ENCODE data around the gene CDC37L1.

Gene CDC37L1

DNA sequence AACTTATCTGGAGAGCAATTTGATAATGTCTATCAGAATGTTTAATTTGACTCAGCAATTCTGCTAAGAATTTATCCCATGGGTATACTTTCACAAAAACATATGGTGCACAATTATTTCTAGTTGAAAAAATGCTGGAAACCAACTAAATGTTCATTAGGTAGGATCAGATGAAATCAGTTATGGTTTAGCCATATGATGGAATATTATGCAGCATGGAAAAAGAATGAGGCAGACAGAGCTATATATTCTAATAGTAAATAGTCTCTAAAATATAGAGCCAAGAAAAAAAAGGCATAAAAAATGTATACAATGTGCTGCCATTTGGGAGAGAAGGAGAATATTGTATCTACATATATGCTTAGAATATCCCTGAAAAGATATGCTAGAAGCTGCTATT is 9.5 kb upstream of the CDC37L1 start:
- no peak for DNase-seq

DNA sequence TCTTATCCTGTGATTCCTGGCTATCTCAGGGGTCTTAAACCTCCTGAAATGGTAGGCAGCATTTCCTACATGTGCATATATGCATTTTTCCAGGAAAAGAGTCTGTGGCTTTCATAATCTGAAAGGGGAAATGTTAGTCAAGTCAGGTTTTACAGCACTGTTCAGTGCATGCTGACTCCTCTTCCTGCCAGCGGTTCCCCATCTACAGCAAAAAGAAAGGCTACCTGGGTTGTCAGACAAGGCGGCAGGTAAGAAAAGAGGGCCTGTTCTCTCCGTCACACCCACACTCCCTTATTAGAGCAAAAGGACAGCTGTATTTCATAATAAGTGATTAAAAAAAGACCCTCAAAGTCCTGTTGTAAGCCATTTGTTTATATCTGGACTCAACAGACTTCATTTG is 8.8 kb upstream of the CDC37L1 start:
- no peak for DNase-seq

DNA sequence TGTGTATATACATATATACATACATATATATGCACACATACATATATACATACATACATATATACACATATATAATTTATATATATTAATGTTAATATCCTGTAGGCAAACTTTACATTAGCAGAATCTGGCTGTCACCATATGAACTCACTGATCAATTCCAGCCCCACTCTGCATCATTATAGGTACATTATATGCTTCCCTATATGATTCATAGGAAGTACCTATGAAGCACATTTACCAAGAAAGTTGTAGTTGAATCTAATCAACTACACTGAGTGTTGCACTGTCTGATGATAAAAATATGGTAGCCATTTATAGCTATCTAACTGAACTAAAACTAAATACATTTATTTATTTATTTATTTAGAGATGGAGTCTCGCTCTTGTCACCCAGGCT is 7.6 kb upstream of the CDC37L1 start:
- no peak for DNase-seq

DNA sequence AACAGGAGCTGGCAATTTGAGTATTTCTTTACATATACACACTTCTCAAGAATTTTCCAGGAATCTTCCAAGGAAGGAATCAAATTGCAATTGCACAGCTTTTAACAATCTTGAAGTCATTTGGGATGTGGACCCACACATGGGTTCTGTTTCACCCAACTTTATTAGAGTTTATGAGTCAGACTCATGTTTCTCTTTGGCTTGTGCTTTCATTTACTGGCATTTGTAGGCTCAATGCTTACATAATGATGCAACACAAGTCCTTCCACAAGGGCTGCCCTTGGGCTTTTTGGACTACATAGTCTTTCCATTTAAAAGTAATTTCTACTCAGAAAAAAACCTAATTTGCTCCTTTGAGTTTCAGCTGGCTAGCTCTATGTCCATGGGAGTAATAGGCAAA is 4.6 kb upstream of the CDC37L1 start:
- no peak for DNase-seq

DNA sequence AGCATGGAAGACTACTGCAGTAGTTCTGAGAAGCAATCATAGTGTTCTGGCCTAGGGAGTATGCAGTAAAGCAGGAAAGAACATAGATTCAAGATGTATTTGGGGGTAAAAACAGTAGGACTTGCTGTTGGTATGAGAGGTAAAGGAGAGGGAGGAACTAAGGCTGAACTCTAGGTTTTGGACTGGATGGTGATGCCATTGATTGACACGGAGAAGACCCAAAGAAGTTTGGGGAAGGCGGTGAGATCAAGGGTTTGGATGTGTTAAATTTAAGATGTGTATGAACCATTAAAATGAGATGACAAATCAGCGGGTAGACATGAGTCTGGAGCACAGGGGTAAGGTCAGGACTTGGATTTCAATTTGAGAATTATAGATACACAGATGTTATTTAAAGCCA is 2.0 kb upstream of the CDC37L1 start:
- DNase-seq = no peak

DNA sequence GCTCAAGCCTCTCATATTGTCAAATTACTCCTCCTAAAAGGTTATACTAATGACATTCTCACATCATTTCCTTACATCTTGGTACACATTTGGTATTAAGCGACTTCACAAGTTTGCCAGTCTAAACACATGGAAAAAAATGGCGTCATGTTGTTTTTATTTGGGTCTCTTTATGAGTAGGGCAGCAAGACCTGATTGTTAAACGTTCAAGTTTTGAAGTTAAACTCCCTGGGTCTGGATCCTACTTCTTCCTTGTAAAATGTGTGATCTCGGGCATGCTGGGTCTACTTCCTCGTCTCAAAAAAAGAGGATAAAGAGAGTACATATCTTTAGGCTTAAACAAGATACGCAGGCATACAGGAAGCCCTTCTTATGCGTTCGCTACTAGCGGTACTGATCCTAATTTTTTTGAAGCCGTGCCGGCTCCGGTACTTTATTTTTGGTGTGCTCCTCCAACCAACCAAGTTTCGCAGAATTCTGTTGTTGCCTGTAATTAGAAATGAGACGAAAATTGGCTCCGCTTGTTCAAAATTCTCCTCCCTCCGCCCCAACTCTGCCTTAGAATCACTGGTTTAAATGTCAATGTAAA is 596 bp upstream of the CDC37L1 start:
- peak; percentile 23 for DNase-seq

DNA sequence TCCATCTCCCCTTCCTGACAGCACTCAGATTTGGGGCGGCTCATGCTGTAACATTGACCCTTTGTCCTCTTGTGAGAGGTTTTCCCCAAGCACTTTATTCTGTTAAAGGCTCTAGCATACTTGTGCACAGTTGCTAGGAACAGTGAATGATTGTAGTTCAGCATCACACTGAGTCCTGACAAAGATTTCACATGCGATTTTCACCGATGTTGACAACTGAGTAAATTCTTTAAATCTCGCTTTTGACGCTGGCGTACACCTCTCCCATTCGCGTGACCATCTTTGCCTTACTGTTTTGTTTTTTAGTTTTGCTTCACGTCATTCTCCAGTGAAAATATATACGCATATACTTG is 780 bp downstream of the CDC37L1 start:
- no peak for DNase-seq

DNA sequence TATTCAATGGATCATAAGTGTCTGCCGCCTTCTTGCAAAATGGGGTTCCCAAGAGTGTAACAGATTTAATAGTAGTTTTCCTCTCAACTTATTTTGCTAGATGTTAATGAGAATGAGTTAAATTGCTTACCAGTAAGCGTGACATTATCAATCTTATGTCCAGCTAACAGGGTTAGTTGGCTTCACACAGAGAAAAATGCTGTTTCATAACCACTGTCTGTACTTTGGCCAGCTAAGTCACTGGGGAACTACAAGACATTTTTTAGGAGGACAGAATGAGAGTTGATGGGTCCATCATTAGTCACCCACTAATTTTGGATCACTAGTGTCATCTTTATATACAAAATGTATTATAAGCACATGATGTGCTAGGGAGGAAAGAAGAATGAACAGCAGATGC is 1.4 kb downstream of the CDC37L1 start:
- DNase-seq = no peak

DNA sequence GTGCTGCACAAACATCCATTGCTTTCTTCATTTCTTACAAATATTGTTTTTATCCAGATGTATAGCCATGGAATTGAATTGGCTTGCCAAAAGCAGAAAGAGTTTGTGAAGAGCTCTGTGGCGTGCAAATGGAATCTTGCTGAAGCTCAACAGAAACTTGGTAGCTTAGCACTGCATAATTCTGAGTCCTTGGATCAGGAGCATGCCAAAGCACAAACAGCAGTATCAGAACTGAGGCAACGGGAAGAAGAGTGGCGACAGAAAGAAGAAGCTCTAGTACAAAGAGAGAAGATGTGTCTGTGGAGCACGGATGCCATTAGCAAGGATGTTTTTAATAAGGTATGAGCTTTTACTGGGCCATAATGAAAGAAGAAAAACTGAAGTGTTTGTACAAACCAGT is 5.5 kb downstream of the CDC37L1 start:
- DNase-seq = no peak

DNA sequence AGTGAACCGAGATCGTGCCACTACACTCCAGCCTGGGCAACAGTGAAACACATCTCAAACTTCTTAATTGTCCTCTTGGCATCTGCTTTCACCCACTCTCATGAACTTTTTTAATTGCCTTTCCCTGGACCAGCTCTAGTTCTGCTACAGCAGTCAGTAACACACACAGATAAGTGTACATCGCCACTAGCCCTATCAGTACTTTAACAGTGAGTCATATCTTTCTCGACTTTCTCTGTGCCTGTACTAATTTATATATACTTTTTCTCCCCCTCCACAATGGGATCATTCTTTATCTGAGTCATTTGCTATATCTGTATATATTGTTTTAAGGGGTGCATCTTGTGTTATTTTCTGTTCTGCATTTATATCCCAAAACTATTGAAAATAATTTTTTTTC is 6.7 kb downstream of the CDC37L1 start:
- no peak for DNase-seq

DNA sequence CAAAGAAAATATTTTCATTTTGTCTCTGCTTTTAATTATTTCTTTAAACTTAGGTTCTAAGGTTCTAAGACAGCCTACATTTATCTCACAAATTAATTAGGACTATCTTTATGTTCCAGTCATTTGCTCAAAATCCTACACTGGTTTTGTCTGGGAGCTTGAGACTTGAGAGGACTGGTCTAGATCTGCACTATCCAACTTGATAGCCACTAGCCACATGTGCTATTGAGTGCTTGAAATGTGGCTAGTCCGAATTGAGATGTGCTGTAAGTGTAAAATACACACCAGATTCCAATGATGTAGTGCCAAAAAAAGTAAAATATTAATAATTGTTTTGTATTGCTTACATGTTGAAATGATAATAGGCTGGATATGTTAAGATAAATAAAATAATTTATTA is 7.2 kb downstream of the CDC37L1 start:
- no peak for DNase-seq

DNA sequence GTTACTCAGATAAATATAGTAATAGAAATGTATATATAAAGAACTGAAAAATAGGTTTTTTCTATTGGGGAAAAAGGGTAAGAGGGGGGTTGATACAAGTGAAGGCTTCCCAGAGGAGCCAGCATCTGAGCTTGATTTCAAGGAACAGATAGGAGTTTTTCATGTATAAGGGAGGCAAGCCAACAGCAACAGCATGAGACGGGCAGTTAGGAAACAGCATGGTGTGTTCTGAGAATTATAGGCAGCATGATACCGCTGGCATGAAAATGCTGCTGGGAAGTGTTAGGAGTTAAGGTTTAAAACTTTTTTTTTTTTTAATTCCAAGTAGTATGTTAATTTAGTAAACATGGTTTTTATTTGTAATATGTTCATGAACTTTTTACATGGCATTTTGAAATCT is 9.7 kb downstream of the CDC37L1 start:
- no peak for DNase-seq

DNA sequence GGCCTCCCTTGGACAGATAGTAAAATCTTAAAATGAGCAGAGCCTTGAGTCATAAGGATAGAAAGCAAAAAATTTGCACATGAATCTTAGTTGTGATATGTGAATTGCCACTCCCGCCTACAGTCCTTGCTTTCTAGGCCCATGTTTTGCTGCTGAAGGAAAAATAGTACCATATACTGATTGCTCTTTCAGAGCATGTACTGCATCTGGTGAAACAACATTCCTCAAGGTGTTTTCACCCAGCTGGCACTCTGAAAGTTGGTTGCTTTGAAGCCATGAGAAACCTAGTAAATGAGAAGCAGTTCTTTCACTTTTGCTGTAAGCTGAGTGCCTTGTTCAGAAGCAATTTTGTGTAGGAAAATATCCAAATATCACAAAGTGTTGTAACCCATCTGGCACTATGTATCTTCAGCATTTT is 10.3 kb downstream of the CDC37L1 start:
- no peak for DNase-seq

DNA sequence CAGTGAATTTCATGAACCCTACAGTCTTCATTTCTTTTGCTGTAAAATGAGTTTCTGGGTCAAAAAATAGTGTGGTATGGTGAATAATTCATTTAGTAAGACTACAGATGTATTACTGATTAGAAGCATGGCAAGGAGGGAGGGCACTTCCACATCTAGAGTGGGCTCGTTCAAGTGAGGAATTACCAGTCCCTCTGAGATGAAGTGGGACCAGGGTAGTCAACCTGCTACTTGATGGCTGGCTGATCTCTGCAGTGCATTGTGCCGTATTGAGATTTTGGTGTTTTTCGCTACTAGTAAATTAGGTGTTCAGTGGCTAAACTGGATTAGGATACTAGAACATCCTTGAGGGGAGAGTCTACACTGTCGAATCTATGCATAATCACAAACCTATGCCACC is 10.8 kb downstream of the CDC37L1 start:
- no peak for DNase-seq

DNA sequence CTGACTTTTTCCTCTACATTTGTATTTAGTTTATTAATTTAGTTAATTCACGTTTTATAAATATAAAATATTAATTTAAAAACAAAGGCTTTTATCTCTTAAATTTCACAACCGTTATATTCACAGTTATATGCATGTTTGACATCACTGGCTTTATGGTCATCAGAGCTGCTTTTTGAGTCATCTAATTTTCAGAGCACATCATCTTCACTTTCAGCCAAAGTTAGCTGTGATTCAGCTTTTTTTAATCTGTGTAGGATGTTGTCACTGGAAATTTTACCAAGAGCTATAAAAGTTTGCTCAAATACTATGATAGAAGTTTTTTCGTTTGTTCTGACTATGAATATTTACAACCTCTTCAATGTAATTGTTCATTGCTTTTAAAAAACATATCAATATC is 12.4 kb downstream of the CDC37L1 start:
- no peak for DNase-seq

DNA sequence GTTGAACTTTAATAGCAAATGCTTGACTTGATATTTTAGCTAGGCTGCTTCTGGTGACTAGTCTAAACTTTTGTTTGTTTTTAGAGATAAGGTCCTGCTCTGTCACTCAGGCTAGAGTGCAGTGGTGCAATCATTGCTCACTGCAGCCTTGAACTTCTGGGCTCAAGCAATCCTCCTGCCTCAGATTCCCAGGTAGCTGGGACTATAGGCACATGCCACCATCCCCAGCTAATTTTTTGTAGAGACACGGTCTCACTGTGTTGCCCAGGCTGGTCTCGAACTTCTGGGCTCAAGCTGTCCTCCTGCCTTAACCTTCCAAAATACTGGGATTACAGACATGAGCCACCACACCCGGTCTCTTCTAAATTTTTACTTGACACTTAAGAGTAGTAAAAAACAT is 20.7 kb downstream of the CDC37L1 start:
- no peak for DNase-seq

DNA sequence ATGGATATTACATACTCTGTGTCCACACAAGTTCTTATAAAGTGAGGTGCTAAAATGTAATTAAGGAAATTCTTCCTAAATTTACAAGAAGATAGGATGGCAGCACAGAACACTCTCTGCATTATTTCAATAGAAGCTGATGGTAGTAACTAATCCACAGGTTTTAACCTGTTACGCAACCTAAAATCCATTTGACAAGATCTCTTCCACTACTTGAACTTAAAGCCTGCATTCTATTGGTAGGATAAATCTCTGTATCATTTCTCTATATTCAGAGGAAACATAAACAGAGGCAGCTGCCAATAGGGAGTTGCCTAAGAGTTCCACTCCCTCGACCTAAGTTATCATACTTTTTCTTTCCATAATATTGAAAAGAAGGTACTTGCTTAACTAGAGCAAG is 21.6 kb downstream of the CDC37L1 start:
- DNase-seq = no peak

DNA sequence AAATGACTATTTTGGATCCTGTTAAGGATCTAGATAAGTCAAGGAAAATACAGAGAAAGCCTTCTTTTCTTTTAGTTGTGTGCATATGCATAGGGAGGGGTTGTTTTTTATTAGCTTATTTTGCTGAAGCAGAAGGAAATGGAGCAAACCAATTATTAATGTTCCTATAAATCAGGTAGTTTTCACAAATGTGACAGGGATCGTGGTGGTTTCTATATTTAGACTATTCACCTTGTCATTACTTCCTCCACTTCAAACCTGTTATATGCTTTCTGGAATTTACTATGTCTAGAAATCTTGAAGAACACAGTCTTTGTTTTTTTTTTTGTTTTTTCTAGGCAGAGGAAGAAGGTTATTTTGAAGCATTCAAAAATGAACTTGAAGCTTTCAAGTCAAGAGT is 22.2 kb downstream of the CDC37L1 start:
- no peak for DNase-seq

DNA sequence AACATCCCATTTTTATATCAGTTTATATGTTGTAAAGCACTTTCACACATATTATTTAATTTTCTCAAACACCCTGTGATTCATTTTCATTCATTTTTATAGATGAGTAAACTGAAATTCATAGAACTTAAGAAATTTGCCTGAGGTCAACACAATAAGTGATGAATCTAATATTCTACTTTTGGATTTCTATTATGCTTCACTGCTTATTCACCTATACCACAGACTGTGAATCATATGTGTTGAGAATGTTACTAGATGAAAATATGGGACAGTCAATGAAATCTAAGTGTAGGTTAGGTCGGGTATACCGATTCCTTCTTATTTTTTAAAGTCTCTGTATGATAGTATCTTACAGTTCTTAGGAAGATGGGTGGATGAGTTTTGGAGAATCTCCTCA is 24.8 kb downstream of the CDC37L1 start:
- DNase-seq = no peak

DNA sequence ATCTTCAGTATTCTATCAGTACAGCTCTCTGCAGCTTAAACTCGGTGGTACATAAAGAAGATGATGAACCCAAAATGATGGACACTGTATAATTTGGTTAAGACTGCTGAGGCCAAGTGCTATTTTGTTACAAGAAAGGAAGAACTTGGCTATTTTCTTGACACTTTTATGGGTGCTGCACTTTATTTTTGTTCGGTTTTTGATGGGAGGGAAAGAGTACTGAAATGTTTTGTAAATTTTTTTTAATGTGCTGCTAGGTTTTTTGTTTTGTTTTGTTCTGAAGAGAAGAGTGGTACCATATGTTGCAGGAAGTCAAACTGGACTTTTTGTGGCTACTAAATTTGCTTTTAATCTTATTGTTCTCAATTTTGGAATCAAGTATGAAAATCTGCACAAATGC is 26.7 kb downstream of the CDC37L1 start:
- DNase-seq = no peak

DNA sequence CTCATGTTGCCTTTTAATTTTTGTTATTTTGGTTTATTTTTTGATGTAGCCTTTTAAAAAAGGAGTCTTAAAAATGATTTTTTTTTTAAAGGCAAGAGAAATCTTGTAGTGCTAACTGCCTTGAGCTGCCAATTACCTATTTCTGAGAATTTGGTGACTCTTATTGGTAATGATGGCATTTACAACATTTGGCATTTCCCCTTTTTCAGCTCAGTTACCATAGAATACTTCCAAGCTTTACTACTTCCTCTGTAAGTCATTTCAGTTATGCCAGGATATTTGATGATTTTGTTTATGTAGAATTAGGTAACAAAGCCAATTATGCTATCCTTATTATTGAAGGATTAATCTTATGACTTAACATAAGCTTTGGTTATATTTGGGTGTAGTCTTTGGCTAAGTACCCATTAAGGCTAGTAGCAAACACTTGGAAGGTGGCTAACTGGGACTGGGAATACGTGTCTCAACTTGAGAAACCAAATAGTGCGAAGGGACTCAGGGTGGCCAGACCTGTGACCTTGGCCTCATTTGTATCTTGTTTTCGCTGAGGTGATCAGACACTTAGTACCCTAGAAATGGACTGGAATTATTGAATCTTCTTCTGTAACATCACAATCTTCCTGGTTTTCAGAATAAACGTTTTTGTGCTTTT is 27.7 kb downstream of the CDC37L1 start:
- DNase-seq = no peak

DNA sequence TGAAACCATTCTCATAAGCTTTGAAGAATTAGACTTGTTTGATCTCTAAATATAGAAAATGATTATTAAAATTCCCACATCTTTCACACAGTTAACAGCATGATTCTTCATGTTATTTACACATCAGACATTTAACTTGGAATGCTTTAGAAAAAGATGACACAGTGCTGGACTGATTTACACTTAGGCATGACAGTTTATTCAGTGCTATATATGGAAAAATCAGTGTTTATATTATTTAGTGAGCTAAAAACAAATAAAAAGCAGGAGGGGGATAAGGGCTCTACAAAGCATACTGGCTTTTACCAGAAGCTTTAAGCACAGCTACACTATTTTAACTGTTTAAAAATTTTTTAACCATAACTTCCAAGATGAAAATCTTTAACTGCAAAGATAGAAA is 30.0 kb downstream of the CDC37L1 start:
- no peak for DNase-seq

DNA sequence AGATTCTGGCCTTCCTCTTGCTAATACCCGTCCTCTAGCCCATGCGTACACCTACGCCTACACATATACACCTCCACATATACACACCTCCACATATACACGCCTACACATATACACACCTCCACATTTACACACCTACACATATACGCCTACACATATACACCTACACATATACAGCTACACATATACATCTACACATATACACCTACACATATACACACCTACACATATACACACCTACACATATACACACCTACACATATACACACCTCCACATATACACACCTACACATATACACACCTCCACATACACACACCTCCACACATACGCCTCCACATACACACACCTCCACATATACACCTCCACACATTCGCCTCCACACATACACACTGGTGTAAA is 34.5 kb downstream of the CDC37L1 start:
- DNase-seq = peak; percentile 1

DNA sequence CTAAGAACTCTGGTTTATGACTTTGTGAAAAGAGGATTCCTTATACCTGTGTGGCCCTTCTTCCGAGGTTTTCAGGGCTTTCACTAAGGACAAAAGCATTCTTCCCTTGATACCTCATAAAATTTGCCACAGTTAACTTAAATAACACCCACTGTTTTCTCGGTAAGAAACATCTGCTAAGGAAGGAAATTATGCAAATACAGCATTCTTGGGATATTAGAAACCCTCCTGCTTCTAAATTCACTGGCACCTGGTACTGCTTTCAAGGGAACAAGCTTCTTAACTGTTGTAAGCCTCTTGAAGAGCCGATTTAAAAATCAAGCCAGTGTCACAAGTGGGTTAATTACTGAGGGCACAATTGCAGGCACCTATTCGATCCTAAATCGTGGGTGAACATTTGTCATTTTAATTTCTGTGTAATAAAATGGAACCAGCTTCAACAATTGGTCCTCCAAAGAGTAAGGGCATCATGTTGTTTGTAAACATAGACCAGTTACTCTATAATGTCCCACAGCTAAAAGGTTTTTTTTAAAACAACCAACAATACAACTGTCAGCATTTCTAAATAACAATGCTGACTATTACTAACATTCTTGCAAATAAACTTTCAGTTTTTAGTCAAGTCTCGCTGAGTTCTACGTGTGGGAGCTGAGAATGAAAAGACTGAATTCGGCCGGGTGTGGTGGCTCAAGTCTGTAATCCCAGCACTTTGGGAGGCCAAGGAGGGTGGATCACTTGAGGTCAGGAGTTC is 35.1 kb downstream of the CDC37L1 start:
- no peak for DNase-seq

DNA sequence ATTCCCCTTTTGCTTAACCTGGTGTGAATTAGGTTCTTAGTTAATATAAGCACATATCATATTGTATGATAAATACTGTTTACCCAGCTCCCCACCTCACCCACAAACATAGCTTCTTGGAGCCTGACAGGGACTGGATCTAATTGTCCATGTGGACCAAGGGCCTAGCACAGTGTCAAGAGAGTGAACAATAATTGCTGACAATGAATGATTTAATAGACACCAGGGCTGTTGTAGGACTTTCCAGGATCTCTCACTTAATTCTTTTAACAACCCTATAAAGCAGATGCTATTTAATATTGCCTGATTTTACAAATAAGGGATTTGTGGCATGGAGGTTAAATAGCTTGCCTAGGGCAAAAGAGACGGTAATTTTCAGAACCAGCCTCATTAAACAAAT is 36.8 kb downstream of the CDC37L1 start:
- DNase-seq = no peak

All from NCI-H345 (cell line).